ENCODE measurements around the gene SELENOK. TPM values are rescaled to one million over a fixed set of nuclear protein-coding genes. Genes with fewer than 3 reads are reported as not detected.

SELENOK gene
- total and polyA plus RNA-seq, 2 of the 13 experiments (the other 11 are each of a cell fraction or from before 2014, with no cell fraction given): 67.0 to 81.0 TPM

DNA sequence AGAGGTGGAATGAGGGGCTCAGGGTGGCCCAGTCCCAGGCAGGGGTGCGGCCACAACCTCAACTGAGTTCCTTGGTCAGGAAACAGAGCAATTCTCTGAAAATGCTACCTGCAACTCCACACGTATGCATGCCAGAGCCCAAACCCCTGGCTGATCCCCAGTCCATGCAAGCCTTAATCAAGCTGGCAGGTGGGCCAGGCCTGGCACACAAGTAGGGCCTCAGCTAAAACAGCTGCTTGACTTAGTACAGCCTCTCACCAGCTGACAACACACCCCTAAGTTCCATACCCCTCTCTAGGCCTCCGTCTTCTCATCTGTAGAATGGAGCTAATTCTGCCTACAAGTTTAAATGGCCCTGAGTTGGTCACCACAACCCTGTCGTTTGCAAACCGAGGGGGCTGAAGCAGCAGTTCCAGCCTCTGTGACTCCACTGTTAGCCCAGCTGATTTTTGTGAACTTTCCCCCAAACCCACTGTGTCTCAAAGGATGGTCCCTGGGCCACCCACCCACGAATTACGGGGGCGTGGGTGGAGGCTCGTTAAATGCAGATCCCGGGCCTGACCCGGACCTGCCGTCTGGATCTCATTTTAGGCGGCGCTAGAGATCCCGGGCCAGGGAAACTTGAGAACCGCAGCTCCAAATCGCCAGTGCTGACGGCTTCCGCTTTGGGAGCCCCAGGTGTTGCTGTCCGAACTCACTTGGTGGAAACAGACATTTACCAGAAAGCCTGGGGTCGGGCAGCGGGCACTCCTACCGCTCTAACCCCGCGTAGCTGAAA, 46.4 kb downstream of the SELENOK start (continued):
- TF ChIP-seq, protein P1, sequence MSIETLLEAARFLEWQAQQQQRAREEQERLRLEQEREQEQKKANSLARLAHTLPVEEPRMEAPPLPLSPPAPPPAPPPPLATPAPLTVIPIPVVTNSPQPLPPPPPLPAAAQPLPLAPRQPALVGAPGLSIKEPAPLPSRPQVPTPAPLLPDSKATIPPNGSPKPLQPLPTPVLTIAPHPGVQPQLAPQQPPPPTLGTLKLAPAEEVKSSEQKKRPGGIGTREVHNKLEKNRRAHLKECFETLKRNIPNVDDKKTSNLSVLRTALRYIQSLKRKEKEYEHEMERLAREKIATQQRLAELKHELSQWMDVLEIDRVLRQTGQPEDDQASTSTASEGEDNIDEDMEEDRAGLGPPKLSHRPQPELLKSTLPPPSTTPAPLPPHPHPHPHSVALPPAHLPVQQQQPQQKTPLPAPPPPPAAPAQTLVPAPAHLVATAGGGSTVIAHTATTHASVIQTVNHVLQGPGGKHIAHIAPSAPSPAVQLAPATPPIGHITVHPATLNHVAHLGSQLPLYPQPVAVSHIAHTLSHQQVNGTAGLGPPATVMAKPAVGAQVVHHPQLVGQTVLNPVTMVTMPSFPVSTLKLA (IDR thresholded peaks at IDR 0.05): no peak
- TF ChIP-seq, protein P2, sequence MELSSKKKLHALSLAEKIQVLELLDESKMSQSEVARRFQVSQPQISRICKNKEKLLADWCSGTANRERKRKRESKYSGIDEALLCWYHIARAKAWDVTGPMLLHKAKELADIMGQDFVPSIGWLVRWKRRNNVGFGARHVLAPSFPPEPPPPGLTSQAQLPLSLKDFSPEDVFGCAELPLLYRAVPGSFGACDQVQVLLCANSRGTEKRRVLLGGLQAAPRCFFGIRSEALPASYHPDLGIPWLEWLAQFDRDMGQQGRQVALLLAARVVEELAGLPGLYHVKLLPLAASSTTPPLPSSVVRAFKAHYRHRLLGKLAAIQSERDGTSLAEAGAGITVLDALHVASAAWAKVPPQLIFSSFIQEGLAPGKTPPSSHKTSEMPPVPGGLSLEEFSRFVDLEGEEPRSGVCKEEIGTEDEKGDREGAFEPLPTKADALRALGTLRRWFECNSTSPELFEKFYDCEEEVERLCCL (CRISPR knock-in tag; IDR thresholded peaks at IDR 0.05; ENCODE audit: borderline replicate concordance): peak; percentile 12; the same call in 1 of the 2 replicates
- TF ChIP-seq HCFC1 (IDR thresholded peaks at IDR 0.05; ENCODE audit: low read depth, low read length) (no peak), ZNF737 (CRISPR knock-in tag; IDR thresholded peaks at IDR 0.05; ENCODE audit: borderline replicate concordance) (0 out of 2 replicates have a peak, but pooled peaks have one; percentile 6), ZMYM3 (CRISPR knock-in tag; IDR thresholded peaks at IDR 0.05) (peak; percentile 77), NRL (CRISPR knock-in tag; IDR thresholded peaks at IDR 0.05; ENCODE audit: borderline replicate concordance) (no peak), NFRKB (IDR thresholded peaks at IDR 0.05) (no peak), ZIK1 (CRISPR knock-in tag; IDR thresholded peaks at IDR 0.05; ENCODE audit: borderline replicate concordance, low read depth) (no peak), NFATC3 (CRISPR knock-in tag; IDR thresholded peaks at IDR 0.05) (no peak), FOXK2 (IDR thresholded peaks at IDR 0.05) (no peak), EP300 (IDR thresholded peaks at IDR 0.05; ENCODE audit: low read depth in 2 of 2, low read length in 2 of 2) (no peak), EP300 (CRISPR knock-in tag; IDR thresholded peaks at IDR 0.05; ENCODE audit: borderline replicate concordance) (no peak), ZNF235 (CRISPR knock-in tag; IDR thresholded peaks at IDR 0.05; ENCODE audit: borderline replicate concordance) (0 out of 2 replicates have a peak, but pooled peaks have one; percentile 8), ASH2L (IDR thresholded peaks at IDR 0.05; ENCODE audit: insufficient read length, low read depth, low read length) (no peak), ZNF546 (CRISPR knock-in tag; conservative IDR thresholded peaks at IDR 0.05) (0 out of 2 replicates have a peak, but pooled peaks have one; percentile 46), MEIS2 (CRISPR knock-in tag; IDR thresholded peaks at IDR 0.05) (no peak), ZNF761 (CRISPR knock-in tag; conservative IDR thresholded peaks at IDR 0.05) (no peak; the same call in 1 of the 2 replicates), MTA1 (CRISPR knock-in tag; IDR thresholded peaks at IDR 0.05; ENCODE audit: borderline replicate concordance) (peak; percentile 2; the same call in 1 of the 2 replicates), SMC3 (IDR thresholded peaks at IDR 0.05; ENCODE audit: low read length) (no peak)
- TF ChIP-seq, protein P3, sequence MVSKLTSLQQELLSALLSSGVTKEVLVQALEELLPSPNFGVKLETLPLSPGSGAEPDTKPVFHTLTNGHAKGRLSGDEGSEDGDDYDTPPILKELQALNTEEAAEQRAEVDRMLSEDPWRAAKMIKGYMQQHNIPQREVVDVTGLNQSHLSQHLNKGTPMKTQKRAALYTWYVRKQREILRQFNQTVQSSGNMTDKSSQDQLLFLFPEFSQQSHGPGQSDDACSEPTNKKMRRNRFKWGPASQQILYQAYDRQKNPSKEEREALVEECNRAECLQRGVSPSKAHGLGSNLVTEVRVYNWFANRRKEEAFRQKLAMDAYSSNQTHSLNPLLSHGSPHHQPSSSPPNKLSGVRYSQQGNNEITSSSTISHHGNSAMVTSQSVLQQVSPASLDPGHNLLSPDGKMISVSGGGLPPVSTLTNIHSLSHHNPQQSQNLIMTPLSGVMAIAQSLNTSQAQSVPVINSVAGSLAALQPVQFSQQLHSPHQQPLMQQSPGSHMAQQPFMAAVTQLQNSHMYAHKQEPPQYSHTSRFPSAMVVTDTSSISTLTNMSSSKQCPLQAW (CRISPR knock-in tag; IDR thresholded peaks at IDR 0.05): peak; percentile 42; the same call in 1 of the 2 replicates
- TF ChIP-seq, protein P4, sequence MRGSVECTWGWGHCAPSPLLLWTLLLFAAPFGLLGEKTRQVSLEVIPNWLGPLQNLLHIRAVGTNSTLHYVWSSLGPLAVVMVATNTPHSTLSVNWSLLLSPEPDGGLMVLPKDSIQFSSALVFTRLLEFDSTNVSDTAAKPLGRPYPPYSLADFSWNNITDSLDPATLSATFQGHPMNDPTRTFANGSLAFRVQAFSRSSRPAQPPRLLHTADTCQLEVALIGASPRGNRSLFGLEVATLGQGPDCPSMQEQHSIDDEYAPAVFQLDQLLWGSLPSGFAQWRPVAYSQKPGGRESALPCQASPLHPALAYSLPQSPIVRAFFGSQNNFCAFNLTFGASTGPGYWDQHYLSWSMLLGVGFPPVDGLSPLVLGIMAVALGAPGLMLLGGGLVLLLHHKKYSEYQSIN (CRISPR knock-in tag; IDR thresholded peaks at IDR 0.05; ENCODE audit: borderline replicate concordance): no peak
- TF ChIP-seq, protein P5, sequence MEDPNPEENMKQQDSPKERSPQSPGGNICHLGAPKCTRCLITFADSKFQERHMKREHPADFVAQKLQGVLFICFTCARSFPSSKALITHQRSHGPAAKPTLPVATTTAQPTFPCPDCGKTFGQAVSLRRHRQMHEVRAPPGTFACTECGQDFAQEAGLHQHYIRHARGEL (CRISPR knock-in tag; IDR thresholded peaks at IDR 0.05): no peak
- TF ChIP-seq, protein P6, sequence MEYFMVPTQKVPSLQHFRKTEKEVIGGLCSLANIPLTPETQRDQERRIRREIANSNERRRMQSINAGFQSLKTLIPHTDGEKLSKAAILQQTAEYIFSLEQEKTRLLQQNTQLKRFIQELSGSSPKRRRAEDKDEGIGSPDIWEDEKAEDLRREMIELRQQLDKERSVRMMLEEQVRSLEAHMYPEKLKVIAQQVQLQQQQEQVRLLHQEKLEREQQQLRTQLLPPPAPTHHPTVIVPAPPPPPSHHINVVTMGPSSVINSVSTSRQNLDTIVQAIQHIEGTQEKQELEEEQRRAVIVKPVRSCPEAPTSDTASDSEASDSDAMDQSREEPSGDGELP (IDR thresholded peaks at IDR 0.05; ENCODE audit: borderline replicate concordance, low read depth): 0 out of 2 replicates have a peak, but pooled peaks have one; percentile 4
